Liver (tissue), 9 donors: ENCODE measurements around the gene ARHGDIB. TPM values are rescaled to one million over a fixed set of nuclear protein-coding genes. Genes with fewer than 3 reads are reported as not detected.

ENCODE experiments used
- DNase-seq: peaks from one replicate; pipeline ENCODE4 v3.0.0-alpha.2; 2017; ENCODE audit warnings: low spot score
- H3K27ac ChIP-seq, 2 donors: one replicate each; pipeline ENCODE4 v1.7.0; 2013; ENCODE audit warnings: inconsistent platforms in 2 of 2, low read length in 2 of 2, control low read depth in 1 of 2, low read depth in 1 of 2, mild to moderate bottlenecking in 1 of 2
- H3K27me3 ChIP-seq, 4 donors: one replicate each; pipeline versions ENCODE4 v1.6.1 to v1.7.0; 2013; ENCODE audit warnings: low read length in 3 of 4, inconsistent platforms in 1 of 4, mild to moderate bottlenecking in 1 of 4, moderate library complexity in 1 of 4; ENCODE audit not compliant: control insufficient read depth in 4 of 4, insufficient read depth in 4 of 4
- H3K36me3 ChIP-seq, 4 donors: one replicate each; pipeline versions ENCODE4 v1.6.1 to v1.7.0; 2013; ENCODE audit warnings: low read length in 3 of 4, mild to moderate bottlenecking in 3 of 4, low read depth in 1 of 4, moderate library complexity in 1 of 4; ENCODE audit not compliant: control insufficient read depth in 4 of 4, insufficient read depth in 3 of 4
- H3K4me1 ChIP-seq, 4 donors: one replicate each; pipeline versions ENCODE4 v1.6.1 to v1.7.0; 2013; ENCODE audit warnings: low read length in 3 of 4, mild to moderate bottlenecking in 3 of 4, moderate library complexity in 1 of 4; ENCODE audit not compliant: control insufficient read depth in 4 of 4, insufficient read depth in 4 of 4
- H3K4me3 ChIP-seq, 3 donors: one replicate each; pipeline versions ENCODE4 v1.6.1 to v1.7.0; 2013; ENCODE audit warnings: low read length in 3 of 3, control low read depth in 1 of 3, low read depth in 1 of 3, mild to moderate bottlenecking in 1 of 3
- H3K9ac ChIP-seq, 2 donors: one replicate each; pipeline ENCODE4 v1.7.0; 2013; ENCODE audit warnings: low read length in 2 of 2, mild to moderate bottlenecking in 2 of 2, moderate library complexity in 2 of 2, control low read depth in 1 of 2, low read depth in 1 of 2
- H3K9me3 ChIP-seq, 4 donors: one replicate each; pipeline versions ENCODE4 v1.6.1 to v1.7.0; 2013; ENCODE audit warnings: low read length in 3 of 4; ENCODE audit not compliant: control insufficient read depth in 4 of 4
- EGR1 ChIP-seq, 2 donors: IDR thresholded peaks; 2 replicates each; pipeline ENCODE4 v1.6.1; 2016 to 2018; ENCODE audit warnings: antibody characterized with exemption in 2 of 2, low read depth in 2 of 2
- FOXA1 ChIP-seq: IDR thresholded peaks from 2 replicates; pipeline ENCODE4 v1.6.1; 2016; ENCODE audit warnings: antibody characterized with exemption
- FOXA2 ChIP-seq: IDR thresholded peaks from 2 replicates; pipeline ENCODE4 v1.6.1; 2016; ENCODE audit warnings: antibody characterized with exemption
- HNF4G ChIP-seq: IDR thresholded peaks from 2 replicates; pipeline ENCODE4 v1.6.1; 2016; ENCODE audit warnings: antibody characterized with exemption
- RAD21 ChIP-seq, 2 donors: IDR thresholded peaks; 2 replicates each; pipeline ENCODE4 v1.6.1; 2016; ENCODE audit warnings: antibody characterized with exemption in 2 of 2, mild to moderate bottlenecking in 2 of 2
- RXRA ChIP-seq, 2 donors: IDR thresholded peaks; 2 replicates each; pipeline ENCODE4 v1.6.1; 2017 to 2018; ENCODE audit warnings: antibody characterized with exemption in 2 of 2, mild to moderate bottlenecking in 1 of 2
- SP1 ChIP-seq: IDR thresholded peaks from 2 replicates; pipeline ENCODE4 v1.6.1; 2018; ENCODE audit warnings: antibody characterized with exemption, mild to moderate bottlenecking
- WGBS: extraction: QIAGEN DNeasy Blood & Tissue Kit; methylation state at CpG from one replicate; pipeline ENCODE4 v1.1.7; 2013; 5-methylcytosine and 5-hydroxymethylcytosine counted together
- polyA plus RNA-seq, 2 donors: library from polyadenylated mRNA; stranded (reverse) in 1 of 2; unstranded in 1 of 2; fragments of 200-250 nt in 1 of 2; fragments of >200 nt in 1 of 2; fragmentation: Nextera tagmentation in 1 of 2; extraction: Ambion mirVana in 1 of 2; gene quantifications; one replicate each; pipeline versions ENCODE4 v1.2.1 to v1.2.3, GENCODE V29; 2013 to 2015
- total RNA-seq, 2 donors: library from RNA; depleted of rRNA; stranded (reverse); fragments of >200 nt; gene quantifications; one replicate each; pipeline ENCODE4 v1.2.3, GENCODE V29; 2014
- TF ChIP-seq, protein P1 (sequence below): IDR thresholded peaks from 2 replicates; pipeline ENCODE4 v1.6.1; 2016; ENCODE audit warnings: antibody characterized with exemption, mild to moderate bottlenecking
- TF ChIP-seq, protein P2 (sequence below): fragments of 150-350 bp; IDR thresholded peaks from 2 replicates; pipeline ENCODE4 v1.5.1; 2017; ENCODE audit warnings: improper control_type of control experiment, low read depth, low read length; ENCODE audit not compliant: missing input control
- TF ChIP-seq, protein P3 (sequence below): IDR thresholded peaks from 2 replicates; pipeline ENCODE4 v1.6.1; 2016; ENCODE audit warnings: antibody characterized with exemption
- TF ChIP-seq, protein P4 (sequence below): IDR thresholded peaks from 2 replicates; pipeline ENCODE4 v1.6.1; 2016; ENCODE audit warnings: antibody characterized with exemption
- donor health status: healthy.
- donor health status: healthy.
- donor health status: healthy.
- donor health status: healthy.
- donor health status: healthy.

The ARHGDIB gene
- total and polyA plus RNA-seq, 4 donors, result 36.3 to 66.9 (median 47.5) TPM

DNA sequence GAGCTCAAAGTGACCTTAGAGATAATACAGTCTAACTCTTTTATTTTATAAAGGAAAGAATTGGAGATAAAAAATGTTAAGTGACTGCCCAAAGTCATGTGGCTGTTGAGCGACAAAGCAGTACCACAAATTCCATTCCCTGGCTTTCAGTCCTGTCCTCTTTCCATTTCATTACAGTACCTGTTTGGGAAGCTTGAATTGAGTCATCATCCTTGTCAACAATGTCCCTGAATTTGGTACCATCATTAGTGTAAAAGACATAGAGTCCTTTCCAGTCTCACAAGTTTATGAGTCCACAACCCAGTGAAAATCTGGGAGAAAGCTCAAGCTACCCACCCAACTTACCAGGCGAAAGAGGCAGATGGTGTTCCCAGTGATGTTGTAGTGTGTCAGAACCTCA, 26.9 kb downstream of the ARHGDIB start:
- H3K27me3 ChIP-seq, result no peaks in the 10 kb centered on the region
- 96% methylated on average over 2 of the region's 2 CpGs for WGBS
- TF ChIP-seq, protein P1, sequence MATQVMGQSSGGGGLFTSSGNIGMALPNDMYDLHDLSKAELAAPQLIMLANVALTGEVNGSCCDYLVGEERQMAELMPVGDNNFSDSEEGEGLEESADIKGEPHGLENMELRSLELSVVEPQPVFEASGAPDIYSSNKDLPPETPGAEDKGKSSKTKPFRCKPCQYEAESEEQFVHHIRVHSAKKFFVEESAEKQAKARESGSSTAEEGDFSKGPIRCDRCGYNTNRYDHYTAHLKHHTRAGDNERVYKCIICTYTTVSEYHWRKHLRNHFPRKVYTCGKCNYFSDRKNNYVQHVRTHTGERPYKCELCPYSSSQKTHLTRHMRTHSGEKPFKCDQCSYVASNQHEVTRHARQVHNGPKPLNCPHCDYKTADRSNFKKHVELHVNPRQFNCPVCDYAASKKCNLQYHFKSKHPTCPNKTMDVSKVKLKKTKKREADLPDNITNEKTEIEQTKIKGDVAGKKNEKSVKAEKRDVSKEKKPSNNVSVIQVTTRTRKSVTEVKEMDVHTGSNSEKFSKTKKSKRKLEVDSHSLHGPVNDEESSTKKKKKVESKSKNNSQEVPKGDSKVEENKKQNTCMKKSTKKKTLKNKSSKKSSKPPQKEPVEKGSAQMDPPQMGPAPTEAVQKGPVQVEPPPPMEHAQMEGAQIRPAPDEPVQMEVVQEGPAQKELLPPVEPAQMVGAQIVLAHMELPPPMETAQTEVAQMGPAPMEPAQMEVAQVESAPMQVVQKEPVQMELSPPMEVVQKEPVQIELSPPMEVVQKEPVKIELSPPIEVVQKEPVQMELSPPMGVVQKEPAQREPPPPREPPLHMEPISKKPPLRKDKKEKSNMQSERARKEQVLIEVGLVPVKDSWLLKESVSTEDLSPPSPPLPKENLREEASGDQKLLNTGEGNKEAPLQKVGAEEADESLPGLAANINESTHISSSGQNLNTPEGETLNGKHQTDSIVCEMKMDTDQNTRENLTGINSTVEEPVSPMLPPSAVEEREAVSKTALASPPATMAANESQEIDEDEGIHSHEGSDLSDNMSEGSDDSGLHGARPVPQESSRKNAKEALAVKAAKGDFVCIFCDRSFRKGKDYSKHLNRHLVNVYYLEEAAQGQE, result no peak
- TF ChIP-seq RAD21 (IDR thresholded peaks at IDR 0.05) (no peak), EGR1 (IDR thresholded peaks at IDR 0.05; ENCODE audit: low read depth in 2 of 2) (no peak), SP1 (no peak), FOXA2 (no peak), HNF4G (no peak), RXRA (IDR thresholded peaks at IDR 0.05) (no peak)
- TF ChIP-seq, protein P2, sequence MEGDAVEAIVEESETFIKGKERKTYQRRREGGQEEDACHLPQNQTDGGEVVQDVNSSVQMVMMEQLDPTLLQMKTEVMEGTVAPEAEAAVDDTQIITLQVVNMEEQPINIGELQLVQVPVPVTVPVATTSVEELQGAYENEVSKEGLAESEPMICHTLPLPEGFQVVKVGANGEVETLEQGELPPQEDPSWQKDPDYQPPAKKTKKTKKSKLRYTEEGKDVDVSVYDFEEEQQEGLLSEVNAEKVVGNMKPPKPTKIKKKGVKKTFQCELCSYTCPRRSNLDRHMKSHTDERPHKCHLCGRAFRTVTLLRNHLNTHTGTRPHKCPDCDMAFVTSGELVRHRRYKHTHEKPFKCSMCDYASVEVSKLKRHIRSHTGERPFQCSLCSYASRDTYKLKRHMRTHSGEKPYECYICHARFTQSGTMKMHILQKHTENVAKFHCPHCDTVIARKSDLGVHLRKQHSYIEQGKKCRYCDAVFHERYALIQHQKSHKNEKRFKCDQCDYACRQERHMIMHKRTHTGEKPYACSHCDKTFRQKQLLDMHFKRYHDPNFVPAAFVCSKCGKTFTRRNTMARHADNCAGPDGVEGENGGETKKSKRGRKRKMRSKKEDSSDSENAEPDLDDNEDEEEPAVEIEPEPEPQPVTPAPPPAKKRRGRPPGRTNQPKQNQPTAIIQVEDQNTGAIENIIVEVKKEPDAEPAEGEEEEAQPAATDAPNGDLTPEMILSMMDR, result no peak
- TF ChIP-seq, protein P3, sequence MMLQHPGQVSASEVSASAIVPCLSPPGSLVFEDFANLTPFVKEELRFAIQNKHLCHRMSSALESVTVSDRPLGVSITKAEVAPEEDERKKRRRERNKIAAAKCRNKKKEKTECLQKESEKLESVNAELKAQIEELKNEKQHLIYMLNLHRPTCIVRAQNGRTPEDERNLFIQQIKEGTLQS, result no peak
- TF ChIP-seq, protein P4, sequence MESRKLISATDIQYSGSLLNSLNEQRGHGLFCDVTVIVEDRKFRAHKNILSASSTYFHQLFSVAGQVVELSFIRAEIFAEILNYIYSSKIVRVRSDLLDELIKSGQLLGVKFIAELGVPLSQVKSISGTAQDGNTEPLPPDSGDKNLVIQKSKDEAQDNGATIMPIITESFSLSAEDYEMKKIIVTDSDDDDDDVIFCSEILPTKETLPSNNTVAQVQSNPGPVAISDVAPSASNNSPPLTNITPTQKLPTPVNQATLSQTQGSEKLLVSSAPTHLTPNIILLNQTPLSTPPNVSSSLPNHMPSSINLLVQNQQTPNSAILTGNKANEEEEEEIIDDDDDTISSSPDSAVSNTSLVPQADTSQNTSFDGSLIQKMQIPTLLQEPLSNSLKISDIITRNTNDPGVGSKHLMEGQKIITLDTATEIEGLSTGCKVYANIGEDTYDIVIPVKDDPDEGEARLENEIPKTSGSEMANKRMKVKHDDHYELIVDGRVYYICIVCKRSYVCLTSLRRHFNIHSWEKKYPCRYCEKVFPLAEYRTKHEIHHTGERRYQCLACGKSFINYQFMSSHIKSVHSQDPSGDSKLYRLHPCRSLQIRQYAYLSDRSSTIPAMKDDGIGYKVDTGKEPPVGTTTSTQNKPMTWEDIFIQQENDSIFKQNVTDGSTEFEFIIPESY, result no peak
- H3K4me1 ChIP-seq, result no peaks in the 10 kb centered on the region
- no peak overlapping the region for H3K4me3 ChIP-seq
- H3K36me3 ChIP-seq, result no peaks in the 10 kb centered on the region
- DNase-seq, result no peak
- H3K27ac ChIP-seq, result no peak overlapping the region
- H3K9ac ChIP-seq, result no peak overlapping the region
- H3K9me3 ChIP-seq, result no peaks in the 10 kb centered on the region

DNA sequence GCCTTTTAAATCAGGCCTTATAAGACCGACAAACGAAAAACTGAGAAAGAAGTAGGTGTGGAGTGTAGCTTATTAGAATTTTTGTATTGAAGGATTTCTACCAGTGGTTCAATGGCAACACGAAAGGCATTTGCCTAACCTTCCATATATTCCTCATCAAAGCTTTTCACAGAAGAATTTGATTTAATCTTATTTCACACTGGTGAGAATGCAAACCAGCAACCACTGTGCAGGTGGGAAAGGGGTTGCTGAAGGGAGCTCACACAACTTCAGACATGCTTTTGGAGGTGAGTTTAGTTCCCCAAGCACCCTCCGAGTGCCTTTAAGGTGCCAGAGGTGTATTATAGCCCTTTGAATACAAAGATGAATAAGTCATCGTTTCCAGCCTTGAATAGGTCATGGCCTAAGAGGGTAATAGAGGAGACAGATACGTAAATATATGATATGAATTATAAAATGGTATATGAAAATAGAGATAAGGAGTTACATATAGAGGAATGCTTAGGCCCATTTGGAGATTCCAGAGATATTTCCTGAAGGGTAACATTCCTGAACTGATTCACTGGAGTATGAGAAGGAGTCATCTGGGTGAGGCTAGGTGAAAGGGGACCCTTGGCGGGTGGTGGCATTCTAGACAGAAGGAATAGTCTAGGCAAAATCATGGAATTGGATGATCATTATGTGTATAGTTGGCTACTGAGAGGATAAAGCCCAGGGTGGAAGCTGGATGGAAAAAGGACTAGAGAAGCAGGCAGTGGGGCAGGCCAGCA, 29.4 kb downstream of the ARHGDIB start:
- WGBS, result 96% methylated on average over 7 of the region's 7 CpGs
- no peak for DNase-seq
- Histone ChIP-seq H3K9me3 (no peaks in the 10 kb centered on the region), H3K4me1 (no peaks in the 10 kb centered on the region), H3K36me3 (no peaks in the 10 kb centered on the region), H3K4me3 (no peak overlapping the region), H3K27ac (no peak overlapping the region), H3K27me3 (no peaks in the 10 kb centered on the region), H3K9ac (no peak overlapping the region)
- TF ChIP-seq FOXA1, result no peak
